Measurements from ENCODE around the gene HMGN4. TPM values are rescaled to one million over a fixed set of nuclear protein-coding genes. Genes with fewer than 3 reads are reported as not detected.
"Not testable (repeated sequence)": the region's sequence is repeated elsewhere in the genome, so short reads cannot be mapped to it uniquely, and the experiment has no call there.

The HMGN4 gene
- polyA plus RNA-seq, 1 donor from 2014 or later, result 125 TPM

DNA sequence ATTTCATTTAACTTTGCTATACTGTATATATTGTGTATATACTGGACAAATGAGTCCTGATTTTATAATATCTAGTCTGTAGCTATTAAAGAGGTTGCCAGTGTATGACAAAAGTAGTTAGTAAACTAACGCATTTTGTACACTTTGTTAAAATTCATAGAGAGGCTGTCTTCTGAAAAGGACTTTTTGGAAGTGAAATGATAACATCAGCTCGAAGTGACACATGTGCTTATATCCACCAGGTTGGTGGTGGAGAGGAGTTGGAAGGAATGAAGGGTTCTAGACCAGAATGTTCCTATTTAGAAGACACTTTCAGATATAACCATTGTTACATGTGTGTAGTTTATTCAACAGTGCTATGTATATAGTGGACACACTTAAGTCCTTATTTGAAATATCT lies 13.9 kb upstream of the HMGN4 start:
- not testable (repeated sequence) for H3K9ac ChIP-seq (ENCODE audit: low read length); H3K27me3 ChIP-seq (ENCODE audit: insufficient read depth, low read depth, low read length); H3F3A ChIP-seq (ENCODE audit: insufficient read depth, low read length, poor library complexity, severe bottlenecking); H3K4me3 ChIP-seq (ENCODE audit: low read length); H3K9me2 ChIP-seq (ENCODE audit: insufficient read depth, low read length); H4K20me1 ChIP-seq (ENCODE audit: insufficient read depth); H3K27ac ChIP-seq (ENCODE audit: low read length); H3K4me2 ChIP-seq (ENCODE audit: low read length); H2AFZ ChIP-seq (ENCODE audit: low read depth, low read length); H3K36me3 ChIP-seq (ENCODE audit: insufficient read depth, low read length); H3K79me2 ChIP-seq (replicated peaks; ENCODE audit: insufficient read depth, low read length); H3K9me3 ChIP-seq (ENCODE audit: low read length)

DNA sequence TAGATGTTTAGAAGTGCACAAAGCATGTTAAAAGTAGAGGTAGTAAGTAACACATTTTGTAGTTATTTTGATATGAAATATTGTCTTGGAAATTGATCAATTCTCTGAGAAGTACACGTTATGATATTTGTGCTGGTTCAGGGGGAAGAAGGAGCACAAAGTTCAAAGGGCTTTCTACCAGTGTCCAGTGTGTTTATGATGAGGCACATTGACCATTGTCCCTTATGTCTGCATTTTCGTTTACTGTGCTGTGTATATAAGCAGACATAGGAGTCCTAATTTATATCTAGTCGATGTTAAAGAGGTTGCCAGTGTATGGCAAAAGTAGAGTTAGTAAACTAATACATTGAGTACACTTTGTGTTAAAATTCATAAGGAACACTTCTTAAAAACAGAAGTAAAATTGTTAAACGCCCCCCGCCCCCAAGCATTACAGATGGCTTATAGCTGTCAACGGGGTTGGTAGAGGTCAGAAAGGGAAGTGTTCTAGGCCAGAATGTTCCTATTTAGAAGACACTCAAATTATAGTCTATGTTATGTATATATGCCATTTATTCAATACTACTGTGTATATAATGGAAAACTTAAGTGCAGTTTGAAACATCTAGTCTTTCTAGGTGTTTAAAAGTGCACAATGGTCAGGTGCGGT lies 13.3 kb upstream of the HMGN4 start:
- H3K9me2 ChIP-seq (ENCODE audit: insufficient read depth, low read length), result no peaks in the 10 kb centered on the region
- no peaks in the 10 kb centered on the region for H3K79me2 ChIP-seq (replicated peaks; ENCODE audit: insufficient read depth, low read length)
- H3K27me3 ChIP-seq (ENCODE audit: insufficient read depth, low read depth, low read length), result no peaks in the 10 kb centered on the region
- H3K36me3 ChIP-seq (ENCODE audit: insufficient read depth, low read length), result no peaks in the 10 kb centered on the region
- no peaks in the 10 kb centered on the region for H4K20me1 ChIP-seq (ENCODE audit: insufficient read depth)
- no peak overlapping the region for H3K4me3 ChIP-seq (ENCODE audit: low read length)
- TF ChIP-seq, protein P1, sequence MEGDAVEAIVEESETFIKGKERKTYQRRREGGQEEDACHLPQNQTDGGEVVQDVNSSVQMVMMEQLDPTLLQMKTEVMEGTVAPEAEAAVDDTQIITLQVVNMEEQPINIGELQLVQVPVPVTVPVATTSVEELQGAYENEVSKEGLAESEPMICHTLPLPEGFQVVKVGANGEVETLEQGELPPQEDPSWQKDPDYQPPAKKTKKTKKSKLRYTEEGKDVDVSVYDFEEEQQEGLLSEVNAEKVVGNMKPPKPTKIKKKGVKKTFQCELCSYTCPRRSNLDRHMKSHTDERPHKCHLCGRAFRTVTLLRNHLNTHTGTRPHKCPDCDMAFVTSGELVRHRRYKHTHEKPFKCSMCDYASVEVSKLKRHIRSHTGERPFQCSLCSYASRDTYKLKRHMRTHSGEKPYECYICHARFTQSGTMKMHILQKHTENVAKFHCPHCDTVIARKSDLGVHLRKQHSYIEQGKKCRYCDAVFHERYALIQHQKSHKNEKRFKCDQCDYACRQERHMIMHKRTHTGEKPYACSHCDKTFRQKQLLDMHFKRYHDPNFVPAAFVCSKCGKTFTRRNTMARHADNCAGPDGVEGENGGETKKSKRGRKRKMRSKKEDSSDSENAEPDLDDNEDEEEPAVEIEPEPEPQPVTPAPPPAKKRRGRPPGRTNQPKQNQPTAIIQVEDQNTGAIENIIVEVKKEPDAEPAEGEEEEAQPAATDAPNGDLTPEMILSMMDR (IDR thresholded peaks at IDR 0.05; ENCODE audit: poor library complexity, severe bottlenecking), result no peak
- TF ChIP-seq RAD21 (conservative IDR thresholded peaks at IDR 0.05) (no peak), EZH2 (IDR thresholded peaks at IDR 0.05; ENCODE audit: borderline replicate concordance, insufficient read depth, low read length, poor library complexity, severe bottlenecking) (no peak)
- no peak overlapping the region for H3K27ac ChIP-seq (ENCODE audit: low read length)
- no peak overlapping the region for H3K4me2 ChIP-seq (ENCODE audit: low read length)
- H3K9me3 ChIP-seq (ENCODE audit: low read length), result no peaks in the 10 kb centered on the region
- no peak overlapping the region for H3K9ac ChIP-seq (ENCODE audit: low read length)
- no peak overlapping the region for H2AFZ ChIP-seq (ENCODE audit: low read depth, low read length)
- H3F3A ChIP-seq (ENCODE audit: insufficient read depth, low read length, poor library complexity, severe bottlenecking), result no peaks in the 10 kb centered on the region

GRCh38 chr6:26525838-26526237 lies 12.3 kb upstream of the HMGN4 start:
- Histone ChIP-seq H3K36me3 (ENCODE audit: insufficient read depth, low read length) (no peaks in the 10 kb centered on the region), H3K27me3 (ENCODE audit: insufficient read depth, low read depth, low read length) (no peaks in the 10 kb centered on the region), H3K27ac (ENCODE audit: low read length) (no peak overlapping the region), H3K9me2 (ENCODE audit: insufficient read depth, low read length) (no peaks in the 10 kb centered on the region), H2AFZ (ENCODE audit: low read depth, low read length) (no peak overlapping the region), H3K79me2 (replicated peaks; ENCODE audit: insufficient read depth, low read length) (no peaks in the 10 kb centered on the region), H3K9ac (ENCODE audit: low read length) (no peak overlapping the region), H4K20me1 (ENCODE audit: insufficient read depth) (no peaks in the 10 kb centered on the region), H3K9me3 (ENCODE audit: low read length) (no peaks in the 10 kb centered on the region), H3K4me2 (ENCODE audit: low read length) (no peak overlapping the region), H3K4me3 (ENCODE audit: low read length) (no peak overlapping the region), H3F3A (ENCODE audit: insufficient read depth, low read length, poor library complexity, severe bottlenecking) (no peaks in the 10 kb centered on the region)
- TF ChIP-seq SMC3 (conservative IDR thresholded peaks at IDR 0.05; ENCODE audit: poor library complexity) (no peak), MXI1 (conservative IDR thresholded peaks at IDR 0.05; ENCODE audit: poor library complexity, severe bottlenecking) (no peak), EP300 (conservative IDR thresholded peaks at IDR 0.05; ENCODE audit: poor library complexity, severe bottlenecking) (no peak), POLR2AphosphoS5 (IDR thresholded peaks at IDR 0.05) (no peak), EZH2 (IDR thresholded peaks at IDR 0.05; ENCODE audit: borderline replicate concordance, insufficient read depth, low read length, poor library complexity, severe bottlenecking) (no peak), RAD21 (conservative IDR thresholded peaks at IDR 0.05) (no peak), TAF1 (IDR thresholded peaks at IDR 0.05; ENCODE audit: low read depth) (no peak)
- TF ChIP-seq, protein P1 (IDR thresholded peaks at IDR 0.05; ENCODE audit: poor library complexity, severe bottlenecking), result no peak
- TF ChIP-seq, protein P2, sequence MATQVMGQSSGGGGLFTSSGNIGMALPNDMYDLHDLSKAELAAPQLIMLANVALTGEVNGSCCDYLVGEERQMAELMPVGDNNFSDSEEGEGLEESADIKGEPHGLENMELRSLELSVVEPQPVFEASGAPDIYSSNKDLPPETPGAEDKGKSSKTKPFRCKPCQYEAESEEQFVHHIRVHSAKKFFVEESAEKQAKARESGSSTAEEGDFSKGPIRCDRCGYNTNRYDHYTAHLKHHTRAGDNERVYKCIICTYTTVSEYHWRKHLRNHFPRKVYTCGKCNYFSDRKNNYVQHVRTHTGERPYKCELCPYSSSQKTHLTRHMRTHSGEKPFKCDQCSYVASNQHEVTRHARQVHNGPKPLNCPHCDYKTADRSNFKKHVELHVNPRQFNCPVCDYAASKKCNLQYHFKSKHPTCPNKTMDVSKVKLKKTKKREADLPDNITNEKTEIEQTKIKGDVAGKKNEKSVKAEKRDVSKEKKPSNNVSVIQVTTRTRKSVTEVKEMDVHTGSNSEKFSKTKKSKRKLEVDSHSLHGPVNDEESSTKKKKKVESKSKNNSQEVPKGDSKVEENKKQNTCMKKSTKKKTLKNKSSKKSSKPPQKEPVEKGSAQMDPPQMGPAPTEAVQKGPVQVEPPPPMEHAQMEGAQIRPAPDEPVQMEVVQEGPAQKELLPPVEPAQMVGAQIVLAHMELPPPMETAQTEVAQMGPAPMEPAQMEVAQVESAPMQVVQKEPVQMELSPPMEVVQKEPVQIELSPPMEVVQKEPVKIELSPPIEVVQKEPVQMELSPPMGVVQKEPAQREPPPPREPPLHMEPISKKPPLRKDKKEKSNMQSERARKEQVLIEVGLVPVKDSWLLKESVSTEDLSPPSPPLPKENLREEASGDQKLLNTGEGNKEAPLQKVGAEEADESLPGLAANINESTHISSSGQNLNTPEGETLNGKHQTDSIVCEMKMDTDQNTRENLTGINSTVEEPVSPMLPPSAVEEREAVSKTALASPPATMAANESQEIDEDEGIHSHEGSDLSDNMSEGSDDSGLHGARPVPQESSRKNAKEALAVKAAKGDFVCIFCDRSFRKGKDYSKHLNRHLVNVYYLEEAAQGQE (IDR thresholded peaks at IDR 0.05; ENCODE audit: borderline replicate concordance), result no peak

Measured in neural cell (in vitro differentiated cells).